Activated CD8-positive, alpha-beta memory T cell treated with anti-CD3 and anti-CD28 coated beads, Interleukin-2, amount 50 U/mL, for 24 hours (primary cell): Measurements from ENCODE around the gene H1-8.

Source experiments
- DNase-seq: peaks from one replicate; pipeline ENCODE4 v3.0.0-alpha.2; 2020; ENCODE audit errors: extremely low read depth

H1-8 gene

GRCh38 chr3:129593595-129594339 lies 50.8 kb downstream of the H1-8 start:
- DNase-seq, result peak; percentile 21

- DNase-seq, result no peak
Measured at GRCh38 chr3:129594409-129594808, 51.4 kb downstream of the H1-8 start.

GRCh38 chr3:129594907-129595390 lies 52.0 kb downstream of the H1-8 start:
- no peak for DNase-seq

GRCh38 chr3:129595544-129596193 lies 52.7 kb downstream of the H1-8 start:
- no peak for DNase-seq

GRCh38 chr3:129596194-129597086 lies 53.5 kb downstream of the H1-8 start:
- no peak for DNase-seq

GRCh38 chr3:129597087-129597999 lies 54.4 kb downstream of the H1-8 start:
- no peak for DNase-seq

GRCh38 chr3:129598000-129598381 lies 55.0 kb downstream of the H1-8 start:
- no peak for DNase-seq

- no peak for DNase-seq
Measured at GRCh38 chr3:129598484-129598883, 55.5 kb downstream of the H1-8 start.

GRCh38 chr3:129599073-129599472 lies 56.1 kb downstream of the H1-8 start:
- no peak for DNase-seq

- no peak for DNase-seq
Measured at GRCh38 chr3:129599607-129600006, 56.6 kb downstream of the H1-8 start.

GRCh38 chr3:129600348-129600747 lies 57.4 kb downstream of the H1-8 start:
- no peak for DNase-seq
